Liver (tissue), 9 donors: ENCODE results near the gene KCNC2. TPM values are rescaled to one million over a fixed set of nuclear protein-coding genes. Genes with fewer than 3 reads are reported as not detected.

Experiments
- DNase-seq: peaks from one replicate; pipeline ENCODE4 v3.0.0-alpha.2; 2017; ENCODE audit warnings: low spot score
- H3K27ac ChIP-seq, 2 donors: one replicate each; pipeline ENCODE4 v1.7.0; 2013; ENCODE audit warnings: inconsistent platforms in 2 of 2, low read length in 2 of 2, control low read depth in 1 of 2, low read depth in 1 of 2, mild to moderate bottlenecking in 1 of 2
- H3K27me3 ChIP-seq, 4 donors: one replicate each; pipeline versions ENCODE4 v1.6.1 to v1.7.0; 2013; ENCODE audit warnings: low read length in 3 of 4, inconsistent platforms in 1 of 4, mild to moderate bottlenecking in 1 of 4, moderate library complexity in 1 of 4; ENCODE audit not compliant: control insufficient read depth in 4 of 4, insufficient read depth in 4 of 4
- H3K36me3 ChIP-seq, 4 donors: one replicate each; pipeline versions ENCODE4 v1.6.1 to v1.7.0; 2013; ENCODE audit warnings: low read length in 3 of 4, mild to moderate bottlenecking in 3 of 4, low read depth in 1 of 4, moderate library complexity in 1 of 4; ENCODE audit not compliant: control insufficient read depth in 4 of 4, insufficient read depth in 3 of 4
- H3K4me1 ChIP-seq, 4 donors: one replicate each; pipeline versions ENCODE4 v1.6.1 to v1.7.0; 2013; ENCODE audit warnings: low read length in 3 of 4, mild to moderate bottlenecking in 3 of 4, moderate library complexity in 1 of 4; ENCODE audit not compliant: control insufficient read depth in 4 of 4, insufficient read depth in 4 of 4
- H3K4me3 ChIP-seq, 3 donors: one replicate each; pipeline versions ENCODE4 v1.6.1 to v1.7.0; 2013; ENCODE audit warnings: low read length in 3 of 3, control low read depth in 1 of 3, low read depth in 1 of 3, mild to moderate bottlenecking in 1 of 3
- H3K9ac ChIP-seq, 2 donors: one replicate each; pipeline ENCODE4 v1.7.0; 2013; ENCODE audit warnings: low read length in 2 of 2, mild to moderate bottlenecking in 2 of 2, moderate library complexity in 2 of 2, control low read depth in 1 of 2, low read depth in 1 of 2
- H3K9me3 ChIP-seq, 4 donors: one replicate each; pipeline versions ENCODE4 v1.6.1 to v1.7.0; 2013; ENCODE audit warnings: low read length in 3 of 4; ENCODE audit not compliant: control insufficient read depth in 4 of 4
- CTCF ChIP-seq: fragments of 150-350 bp; IDR thresholded peaks from 2 replicates; pipeline ENCODE4 v1.5.1; 2017; ENCODE audit warnings: improper control_type of control experiment, low read depth, low read length; ENCODE audit not compliant: missing input control
- EGR1 ChIP-seq, 2 donors: IDR thresholded peaks; 2 replicates each; pipeline ENCODE4 v1.6.1; 2016 to 2018; ENCODE audit warnings: antibody characterized with exemption in 2 of 2, low read depth in 2 of 2
- FOXA1 ChIP-seq: IDR thresholded peaks from 2 replicates; pipeline ENCODE4 v1.6.1; 2016; ENCODE audit warnings: antibody characterized with exemption
- FOXA2 ChIP-seq: IDR thresholded peaks from 2 replicates; pipeline ENCODE4 v1.6.1; 2016; ENCODE audit warnings: antibody characterized with exemption
- GABPA ChIP-seq, 2 donors: IDR thresholded peaks in 1 of 2; conservative IDR thresholded peaks in 1 of 2; 2 replicates each; pipeline ENCODE4 v1.6.1; 2016; ENCODE audit warnings: antibody characterized with exemption in 2 of 2, mild to moderate bottlenecking in 1 of 2, moderate library complexity in 1 of 2
- HNF4A ChIP-seq, 2 donors: conservative IDR thresholded peaks; 2 replicates each; pipeline ENCODE4 v1.6.1; 2016; ENCODE audit warnings: antibody characterized with exemption in 2 of 2, mild to moderate bottlenecking in 2 of 2
- JUND ChIP-seq, 2 donors: IDR thresholded peaks; 2 replicates each; pipeline ENCODE4 v1.6.1; 2016; ENCODE audit warnings: antibody characterized with exemption in 2 of 2
- NR2F2 ChIP-seq: IDR thresholded peaks from 2 replicates; pipeline ENCODE4 v1.6.1; 2016; ENCODE audit warnings: antibody characterized with exemption
- RAD21 ChIP-seq, 2 donors: IDR thresholded peaks; 2 replicates each; pipeline ENCODE4 v1.6.1; 2016; ENCODE audit warnings: antibody characterized with exemption in 2 of 2, mild to moderate bottlenecking in 2 of 2
- REST ChIP-seq: IDR thresholded peaks from 2 replicates; pipeline ENCODE4 v1.6.1; 2016; ENCODE audit warnings: antibody characterized with exemption, mild to moderate bottlenecking
- RXRA ChIP-seq, 2 donors: IDR thresholded peaks; 2 replicates each; pipeline ENCODE4 v1.6.1; 2017 to 2018; ENCODE audit warnings: antibody characterized with exemption in 2 of 2, mild to moderate bottlenecking in 1 of 2
- SP1 ChIP-seq: IDR thresholded peaks from 2 replicates; pipeline ENCODE4 v1.6.1; 2018; ENCODE audit warnings: antibody characterized with exemption, mild to moderate bottlenecking
- TAF1 ChIP-seq: conservative IDR thresholded peaks from 2 replicates; pipeline ENCODE4 v1.6.1; 2016; ENCODE audit warnings: antibody characterized with exemption, mild to moderate bottlenecking
- YY1 ChIP-seq: IDR thresholded peaks from 2 replicates; pipeline ENCODE4 v1.6.1; 2016; ENCODE audit warnings: antibody characterized with exemption, mild to moderate bottlenecking
- ZBTB33 ChIP-seq: IDR thresholded peaks from 2 replicates; pipeline ENCODE4 v1.6.1; 2016; ENCODE audit warnings: antibody characterized with exemption
- WGBS: extraction: QIAGEN DNeasy Blood & Tissue Kit; methylation state at CpG from one replicate; pipeline ENCODE4 v1.1.7; 2013; 5-methylcytosine and 5-hydroxymethylcytosine counted together
- polyA plus RNA-seq, 2 donors: library from polyadenylated mRNA; stranded (reverse) in 1 of 2; unstranded in 1 of 2; fragments of 200-250 nt in 1 of 2; fragments of >200 nt in 1 of 2; fragmentation: Nextera tagmentation in 1 of 2; extraction: Ambion mirVana in 1 of 2; gene quantifications; one replicate each; pipeline versions ENCODE4 v1.2.1 to v1.2.3, GENCODE V29; 2013 to 2015
- total RNA-seq, 2 donors: library from RNA; depleted of rRNA; stranded (reverse); fragments of >200 nt; gene quantifications; one replicate each; pipeline ENCODE4 v1.2.3, GENCODE V29; 2014
- TF ChIP-seq, protein P1 (sequence below): IDR thresholded peaks from 2 replicates; pipeline ENCODE4 v1.6.1; 2016; ENCODE audit warnings: antibody characterized with exemption
- donor health status: healthy.
- donor health status: healthy.
- donor health status: healthy.
- donor health status: healthy.
- donor health status: healthy.

KCNC2 gene
- total and polyA plus RNA-seq, 4 donors = under 0.01 to 0.02 TPM; not detected in 2

- TF ChIP-seq TAF1 (no peak), FOXA1 (no peak)
These were observed 35.5 kb upstream of the KCNC2 start (continued) for GRCh38 chr12:75245108-75245507.

DNA sequence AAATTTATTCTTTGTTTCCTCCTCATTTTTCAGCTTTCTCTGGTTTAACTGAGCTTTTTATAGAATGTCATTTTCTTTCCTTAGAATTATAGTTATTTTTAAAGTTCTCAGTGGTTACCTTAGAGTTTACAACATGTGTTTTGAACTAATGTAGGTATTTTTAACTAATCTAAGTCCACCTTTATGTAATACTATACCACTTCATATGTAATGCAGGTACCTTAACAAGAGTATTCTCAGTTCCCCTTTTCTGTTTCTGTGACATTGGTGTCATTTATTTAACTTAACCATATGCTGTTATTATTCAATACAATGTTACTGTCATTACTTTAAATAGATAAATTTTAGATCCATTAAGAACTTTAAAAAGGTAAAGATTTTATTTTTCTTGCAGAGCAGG is 30.3 kb upstream of the KCNC2 start:
- H3K9me3 ChIP-seq = peaks cover 0 to 6% (median 0%) of the 10 kb centered on the region in 4 donors
- no peaks in the 10 kb centered on the region for H3K27me3 ChIP-seq
- H3K9ac ChIP-seq = no peak overlapping the region
- H3K36me3 ChIP-seq = no peaks in the 10 kb centered on the region
- no peak overlapping the region for H3K27ac ChIP-seq
- no peak for DNase-seq
- H3K4me3 ChIP-seq = no peak overlapping the region
- H3K4me1 ChIP-seq = no peaks in the 10 kb centered on the region
- TF ChIP-seq EGR1 (IDR thresholded peaks at IDR 0.05; ENCODE audit: low read depth in 2 of 2) (no peak), HNF4A (conservative IDR thresholded peaks at IDR 0.05) (no peak), SP1 (no peak), NR2F2 (no peak), GABPA (IDR thresholded peaks at IDR 0.05 in 1 of 2, conservative IDR thresholded peaks at IDR 0.05 in 1 of 2) (no peak), TAF1 (no peak), REST (no peak), FOXA2 (no peak), YY1 (no peak), RAD21 (IDR thresholded peaks at IDR 0.05) (no peak), JUND (IDR thresholded peaks at IDR 0.05) (no peak), ZBTB33 (no peak), CTCF (no peak)
- TF ChIP-seq, protein P1, sequence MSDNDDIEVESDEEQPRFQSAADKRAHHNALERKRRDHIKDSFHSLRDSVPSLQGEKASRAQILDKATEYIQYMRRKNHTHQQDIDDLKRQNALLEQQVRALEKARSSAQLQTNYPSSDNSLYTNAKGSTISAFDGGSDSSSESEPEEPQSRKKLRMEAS = no peak

DNA sequence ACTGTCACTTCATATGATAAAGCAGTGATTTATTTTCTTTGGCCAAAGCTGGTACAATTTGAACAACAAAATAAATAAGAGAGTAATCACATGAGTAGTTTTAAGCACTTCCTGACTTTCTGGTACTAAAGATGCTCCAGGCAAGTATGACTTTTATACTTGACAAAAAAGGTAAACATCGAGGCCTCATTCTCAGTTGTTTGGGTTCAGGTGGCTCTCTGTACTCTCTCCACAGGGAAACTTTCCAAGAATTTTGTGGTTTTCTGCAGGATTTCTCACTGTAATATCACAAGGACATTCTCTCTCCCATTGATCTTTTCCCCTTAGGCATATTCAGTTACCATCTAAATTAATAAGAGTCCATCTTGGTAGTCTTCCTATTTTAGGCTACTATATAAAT is 26.6 kb upstream of the KCNC2 start:
- TF ChIP-seq, protein P1 = no peak
- TF ChIP-seq RXRA (IDR thresholded peaks at IDR 0.05) (no peak), HNF4A (conservative IDR thresholded peaks at IDR 0.05) (no peak), FOXA1 (no peak)
- no peaks in the 10 kb centered on the region for H3K36me3 ChIP-seq
- no peak overlapping the region for H3K27ac ChIP-seq
- no peak overlapping the region for H3K9ac ChIP-seq
- peaks cover 0 to 6% (median 1%) of the 10 kb centered on the region in 4 donors for H3K9me3 ChIP-seq
- no peak overlapping the region for H3K4me3 ChIP-seq
- WGBS = 46% methylated on average over 1 of the region's 1 CpG
- no peaks in the 10 kb centered on the region for H3K27me3 ChIP-seq
- DNase-seq = no peak
- no peaks in the 10 kb centered on the region for H3K4me1 ChIP-seq
